ENCODE measurements around the gene RPL9. TPM values are rescaled to one million over a fixed set of nuclear protein-coding genes. Genes with fewer than 3 reads are reported as not detected.
"Not testable (repeated sequence)": the region's sequence is repeated elsewhere in the genome, so short reads cannot be mapped to it uniquely, and the experiment has no call there.

RPL9 gene
- total RNA-seq, 3 donors from 2014 or later = 3,854 to 5,890 (median 5,583) TPM

DNA sequence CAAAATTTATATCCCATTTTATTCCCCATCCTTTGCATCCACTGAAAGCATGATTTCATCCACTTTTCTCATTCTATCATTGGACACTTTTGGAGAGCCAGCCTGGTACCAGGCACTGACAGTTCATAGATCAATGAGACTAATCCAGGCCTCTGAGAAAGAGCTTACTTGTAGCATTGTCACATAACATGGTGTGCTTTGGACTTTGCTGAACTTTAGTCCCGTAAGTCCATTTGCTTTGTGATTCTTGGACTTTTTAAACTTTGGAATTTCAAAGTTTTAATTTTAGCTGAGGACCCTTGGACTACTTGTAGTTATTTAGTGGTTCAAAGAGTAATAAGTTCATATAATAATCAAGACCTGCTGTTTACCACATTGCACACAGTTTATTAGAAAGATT, 11.7 kb upstream of the RPL9 start:
- no peaks in the 10 kb centered on the region for H3K9me3 ChIP-seq
- H3K4me3 ChIP-seq = no peak overlapping the region
- intact Hi-C loops (cut with DNase I; ENCODE audit: low total_unique reads) = no loop called here
- no peak for DNase-seq (ENCODE audit: low spot score in 2 of 2)
- no peak overlapping the region for H3K27ac ChIP-seq
- TF ChIP-seq POLR2A (IDR thresholded peaks at IDR 0.05) (no peak), POLR2AphosphoS5 (IDR thresholded peaks at IDR 0.05) (no peak)
- TF ChIP-seq, protein P1, sequence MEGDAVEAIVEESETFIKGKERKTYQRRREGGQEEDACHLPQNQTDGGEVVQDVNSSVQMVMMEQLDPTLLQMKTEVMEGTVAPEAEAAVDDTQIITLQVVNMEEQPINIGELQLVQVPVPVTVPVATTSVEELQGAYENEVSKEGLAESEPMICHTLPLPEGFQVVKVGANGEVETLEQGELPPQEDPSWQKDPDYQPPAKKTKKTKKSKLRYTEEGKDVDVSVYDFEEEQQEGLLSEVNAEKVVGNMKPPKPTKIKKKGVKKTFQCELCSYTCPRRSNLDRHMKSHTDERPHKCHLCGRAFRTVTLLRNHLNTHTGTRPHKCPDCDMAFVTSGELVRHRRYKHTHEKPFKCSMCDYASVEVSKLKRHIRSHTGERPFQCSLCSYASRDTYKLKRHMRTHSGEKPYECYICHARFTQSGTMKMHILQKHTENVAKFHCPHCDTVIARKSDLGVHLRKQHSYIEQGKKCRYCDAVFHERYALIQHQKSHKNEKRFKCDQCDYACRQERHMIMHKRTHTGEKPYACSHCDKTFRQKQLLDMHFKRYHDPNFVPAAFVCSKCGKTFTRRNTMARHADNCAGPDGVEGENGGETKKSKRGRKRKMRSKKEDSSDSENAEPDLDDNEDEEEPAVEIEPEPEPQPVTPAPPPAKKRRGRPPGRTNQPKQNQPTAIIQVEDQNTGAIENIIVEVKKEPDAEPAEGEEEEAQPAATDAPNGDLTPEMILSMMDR (IDR thresholded peaks at IDR 0.05) = no peak
- H3K27me3 ChIP-seq = no peaks in the 10 kb centered on the region
- no peaks in the 10 kb centered on the region for H3K4me1 ChIP-seq
- H3K36me3 ChIP-seq = no peaks in the 10 kb centered on the region

DNA sequence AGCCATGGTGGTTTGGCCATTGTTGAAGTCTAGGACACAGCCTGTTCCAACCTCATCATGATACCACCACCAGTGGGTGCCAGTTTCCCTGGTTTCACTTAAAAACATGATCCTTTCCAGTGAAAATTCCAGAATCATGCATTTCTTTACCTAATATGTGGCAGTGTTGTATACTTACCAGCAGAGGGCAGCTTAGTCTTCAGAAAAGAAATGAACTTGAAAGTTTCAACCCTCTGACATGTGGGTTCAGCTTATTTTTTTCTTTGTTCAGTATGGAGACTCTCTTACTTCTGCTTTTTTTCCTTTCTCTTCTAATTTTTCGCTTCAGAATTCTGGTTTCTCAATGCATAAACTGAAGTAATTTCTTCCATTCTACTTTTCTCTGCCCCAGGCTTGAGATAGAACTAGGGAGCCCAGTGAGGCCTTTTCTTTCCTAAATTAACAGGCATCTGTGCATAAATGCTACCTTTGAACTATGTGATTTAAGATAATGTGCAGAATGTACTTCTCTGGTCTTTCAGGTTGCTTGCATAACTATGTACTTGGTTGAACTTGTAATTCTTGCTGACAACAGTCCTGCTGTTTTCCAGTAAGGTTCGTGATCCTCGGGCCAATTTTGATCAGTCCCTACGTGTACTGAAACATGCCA, 10.8 kb upstream of the RPL9 start:
- H3K36me3 ChIP-seq = no peaks in the 10 kb centered on the region
- DNase-seq (ENCODE audit: low spot score in 2 of 2) = no peak
- intact Hi-C loops (cut with DNase I; ENCODE audit: low total_unique reads) = loop anchor here (10.0 kb wide), 1 partner anchor 505 kb away; the partner anchor contains the start of gene PDS5A

DNA sequence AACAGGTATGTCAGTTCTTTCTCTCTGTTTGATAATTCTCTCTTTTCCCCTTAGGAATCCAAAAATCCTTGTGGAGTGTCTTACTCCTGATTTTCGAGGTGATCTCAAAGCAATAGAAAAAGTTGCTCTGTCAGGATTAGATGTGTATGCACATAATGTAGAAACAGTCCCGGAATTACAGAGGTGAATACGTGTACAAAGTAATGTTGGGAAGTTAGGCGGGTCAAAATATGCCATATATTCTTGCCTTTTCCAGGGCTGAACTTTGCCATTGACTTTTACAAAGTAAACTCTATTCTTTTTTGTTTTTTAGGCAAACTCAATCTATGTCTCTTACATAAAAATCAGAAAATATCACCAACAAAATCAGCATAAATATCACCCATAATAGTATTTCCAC, 8.7 kb upstream of the RPL9 start:
- no peaks in the 10 kb centered on the region for H3K4me1 ChIP-seq
- no peak for DNase-seq (ENCODE audit: low spot score in 2 of 2)
- intact Hi-C loops (cut with DNase I; ENCODE audit: low total_unique reads) = loop anchor here (10.0 kb wide), 1 partner anchor 507 kb away; the partner anchor contains the start of gene PDS5A
- TF ChIP-seq, protein P1 (IDR thresholded peaks at IDR 0.05) = no peak
- TF ChIP-seq POLR2AphosphoS5 (IDR thresholded peaks at IDR 0.05) (no peak), POLR2A (IDR thresholded peaks at IDR 0.05) (no peak)
- H3K9me3 ChIP-seq = no peaks in the 10 kb centered on the region
- no peak overlapping the region for H3K4me3 ChIP-seq
- H3K36me3 ChIP-seq = no peaks in the 10 kb centered on the region
- no peaks in the 10 kb centered on the region for H3K27me3 ChIP-seq
- no peak overlapping the region for H3K27ac ChIP-seq

More for the DNA sequence above, 10.8 kb upstream of the RPL9 start:
- Histone ChIP-seq H3K4me3 (no peak overlapping the region), H3K27me3 (no peaks in the 10 kb centered on the region), H3K4me1 (no peaks in the 10 kb centered on the region), H3K9me3 (no peaks in the 10 kb centered on the region), H3K27ac (peak overlapping the region; percentile 20 to 72)
- no peak for TF ChIP-seq POLR2A (IDR thresholded peaks at IDR 0.05)
- TF ChIP-seq, protein P1 (IDR thresholded peaks at IDR 0.05) = peak; percentile 69 to 90 (median 77)

DNA sequence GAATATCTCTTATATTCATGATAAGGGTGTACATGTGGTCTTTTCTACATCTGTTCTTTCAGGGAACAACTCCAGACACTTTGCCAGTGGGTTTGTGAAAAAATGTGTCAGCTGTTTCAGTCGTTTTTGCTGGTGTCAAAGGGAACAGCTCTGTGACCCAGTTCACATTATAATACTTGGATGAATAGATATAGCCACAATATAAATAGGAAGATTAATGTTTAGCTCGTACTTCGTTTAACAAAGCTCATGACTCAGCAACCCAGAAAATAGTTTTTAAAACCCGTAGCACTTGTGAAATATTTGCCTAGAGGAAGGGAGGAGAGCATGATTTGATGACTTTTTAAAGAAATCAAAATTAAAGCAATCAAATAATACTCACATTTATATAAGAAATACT, 8.0 kb upstream of the RPL9 start:
- Histone ChIP-seq H3K4me1 (no peaks in the 10 kb centered on the region), H3K27me3 (no peaks in the 10 kb centered on the region), H3K9me3 (no peaks in the 10 kb centered on the region), H3K4me3 (no peak overlapping the region), H3K27ac (no peak overlapping the region), H3K36me3 (no peaks in the 10 kb centered on the region)
- intact Hi-C loops (cut with DNase I; ENCODE audit: low total_unique reads) = loop anchor here (10.0 kb wide), 1 partner anchor 508 kb away; the partner anchor contains the start of gene PDS5A
- no peak for DNase-seq (ENCODE audit: low spot score in 2 of 2)
- TF ChIP-seq POLR2AphosphoS5 (IDR thresholded peaks at IDR 0.05) = no peak
- TF ChIP-seq POLR2A (IDR thresholded peaks at IDR 0.05) = no peak
- TF ChIP-seq, protein P1 (IDR thresholded peaks at IDR 0.05) = no peak

DNA sequence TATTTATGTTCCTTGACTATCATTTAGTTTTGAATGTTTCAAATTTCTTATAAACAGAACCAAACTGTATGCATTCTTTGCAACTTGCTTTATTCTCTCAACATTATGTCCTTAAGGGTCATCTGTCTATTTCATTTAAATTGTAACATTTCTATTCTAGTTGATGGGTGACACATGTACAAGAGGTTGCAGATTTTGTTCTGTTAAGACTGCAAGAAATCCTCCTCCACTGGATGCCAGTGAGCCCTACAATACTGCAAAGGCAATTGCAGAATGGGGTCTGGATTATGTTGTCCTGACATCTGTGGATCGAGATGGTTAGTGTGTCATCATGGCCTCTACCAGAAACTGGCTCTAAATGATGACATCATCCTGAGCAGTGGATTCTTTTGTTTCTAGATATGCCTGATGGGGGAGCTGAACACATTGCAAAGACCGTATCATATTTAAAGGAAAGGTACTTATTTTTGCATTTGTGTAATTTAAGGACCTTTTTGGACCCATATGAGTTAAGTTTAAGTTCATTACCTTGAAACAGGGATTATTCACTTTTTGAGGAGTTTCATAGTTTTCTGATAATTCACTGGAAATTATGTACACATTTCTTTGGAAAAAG, 6.3 kb upstream of the RPL9 start:
- TF ChIP-seq, protein P1 (IDR thresholded peaks at IDR 0.05) = no peak
- no peak for TF ChIP-seq POLR2AphosphoS5 (IDR thresholded peaks at IDR 0.05)
- no peak for TF ChIP-seq POLR2A (IDR thresholded peaks at IDR 0.05)
- Histone ChIP-seq H3K27ac (no peak overlapping the region), H3K9me3 (no peaks in the 10 kb centered on the region), H3K4me3 (no peak overlapping the region), H3K36me3 (no peaks in the 10 kb centered on the region), H3K4me1 (no peaks in the 10 kb centered on the region), H3K27me3 (no peaks in the 10 kb centered on the region)
- no peak for DNase-seq (ENCODE audit: low spot score in 2 of 2)
- intact Hi-C loops (cut with DNase I; ENCODE audit: low total_unique reads) = loop anchor here (10.0 kb wide), 1 partner anchor 510 kb away; the partner anchor contains the start of gene PDS5A

DNA sequence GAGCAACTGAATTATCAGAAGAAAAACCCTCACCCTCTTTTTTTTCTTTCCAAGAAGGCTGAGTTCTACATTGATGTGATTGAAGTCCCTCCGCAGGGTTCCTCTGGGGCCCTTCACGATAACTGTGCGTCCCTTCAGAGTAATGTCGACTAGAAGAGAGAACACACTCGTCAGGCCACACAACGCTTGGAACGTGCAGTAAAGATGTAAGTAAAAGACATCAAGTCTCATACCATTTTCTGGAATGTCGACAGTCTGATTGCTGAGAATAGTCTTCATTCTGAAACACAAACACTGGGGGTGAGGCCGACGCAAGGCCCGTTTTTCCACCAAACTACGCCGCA, 589 bp downstream of the RPL9 start:
- H3K36me3 ChIP-seq; H3K27me3 ChIP-seq; H3K9me3 ChIP-seq; intact Hi-C loops (cut with DNase I; ENCODE audit: low total_unique reads); H3K4me1 ChIP-seq; DNase-seq (ENCODE audit: low spot score in 2 of 2): not testable (repeated sequence)
- H3K27ac ChIP-seq = peak overlapping the region; percentile 99
- peak overlapping the region; percentile 74 to 92 (median 77) for H3K4me3 ChIP-seq
